Activated CD4-positive, alpha-beta T cell treated with anti-CD3 and anti-CD28 coated beads, Interleukin-2, amount 50 U/mL, for 24 hours (primary cell): Measurements from ENCODE around the gene TMEM94.

Experiments used
- DNase-seq, 2 donors: peaks; one replicate each; pipeline ENCODE4 v3.0.0-alpha.2; 2020; ENCODE audit warnings: low read depth in 1 of 2, low spot score in 1 of 2

Gene TMEM94

GRCh38 chr17:75494326-75494877 is 38.0 kb downstream of the TMEM94 start:
- no peak for DNase-seq

- no peak for DNase-seq
Measured at GRCh38 chr17:75496005-75496404, 39.6 kb downstream of the TMEM94 start.

GRCh38 chr17:75498039-75498725 is 41.7 kb downstream of the TMEM94 start:
- no peak for DNase-seq

GRCh38 chr17:75498726-75499213 is 42.3 kb downstream of the TMEM94 start:
- no peak for DNase-seq

GRCh38 chr17:75499313-75500022 is 43.0 kb downstream of the TMEM94 start:
- no peak for DNase-seq

GRCh38 chr17:75500419-75501216 is 44.2 kb downstream of the TMEM94 start:
- DNase-seq: no peak

GRCh38 chr17:75501378-75502071 is 45.1 kb downstream of the TMEM94 start:
- DNase-seq: no peak

- no peak for DNase-seq
Measured at GRCh38 chr17:75502072-75502720, 45.8 kb downstream of the TMEM94 start.

- DNase-seq: no peak
Measured at GRCh38 chr17:75502721-75503329, 46.4 kb downstream of the TMEM94 start.

GRCh38 chr17:75503337-75503950 is 47.0 kb downstream of the TMEM94 start:
- no peak for DNase-seq

- no peak for DNase-seq
Measured at GRCh38 chr17:75503976-75504346, 47.5 kb downstream of the TMEM94 start.

- DNase-seq: no peak
Measured at GRCh38 chr17:75504347-75505151, 48.1 kb downstream of the TMEM94 start.

GRCh38 chr17:75505152-75505409 is 48.6 kb downstream of the TMEM94 start:
- DNase-seq: no peak

- DNase-seq: no peak
Measured at GRCh38 chr17:75505640-75506039, 49.2 kb downstream of the TMEM94 start.

GRCh38 chr17:75506134-75506533 is 49.7 kb downstream of the TMEM94 start:
- no peak for DNase-seq

GRCh38 chr17:75506888-75507287 is 50.5 kb downstream of the TMEM94 start:
- no peak for DNase-seq

- no peak for DNase-seq
Measured at GRCh38 chr17:75507733-75508719, 51.6 kb downstream of the TMEM94 start.

- no peak for DNase-seq
Measured at GRCh38 chr17:75508931-75509361, 52.5 kb downstream of the TMEM94 start.
